ENCODE data around the gene PRKCH. TPM values are rescaled to one million over a fixed set of nuclear protein-coding genes. Genes with fewer than 3 reads are reported as not detected.
"Not testable (repeated sequence)": the region's sequence is repeated elsewhere in the genome, so short reads cannot be mapped to it uniquely, and the experiment has no call there.

PRKCH gene
- total and polyA plus RNA-seq, 2 experiments from 2014 or later, result 2.4 to 3.5 TPM

GRCh38 chr14:61406198-61406597 is 84.8 kb downstream of the PRKCH start:
- in situ Hi-C loops (cut with MboI), result no loop called here
- peaks cover 11% of the 10 kb centered on the region for H3K27me3 ChIP-seq (replicated peaks; ENCODE audit: insufficient read depth)

GRCh38 chr14:61406675-61407074 is 85.3 kb downstream of the PRKCH start:
- H3K4me1 ChIP-seq (ENCODE audit: insufficient read depth), result no peaks in the 10 kb centered on the region
- H4K20me1 ChIP-seq (ENCODE audit: insufficient read depth), result no peaks in the 10 kb centered on the region
- no peak overlapping the region for H3K27ac ChIP-seq
- H3K36me3 ChIP-seq (ENCODE audit: low read depth), result no peaks in the 10 kb centered on the region
- H2AFZ ChIP-seq, result no peak overlapping the region
- no peak overlapping the region for H3K4me3 ChIP-seq
- H3K27me3 ChIP-seq (replicated peaks; ENCODE audit: insufficient read depth), result peaks cover 11% of the 10 kb centered on the region
- no peaks in the 10 kb centered on the region for H3K9me3 ChIP-seq (ENCODE audit: low read depth)
- no peaks in the 10 kb centered on the region for H3F3A ChIP-seq (ENCODE audit: insufficient read depth)
- no peaks in the 10 kb centered on the region for H3K9me2 ChIP-seq (ENCODE audit: insufficient read depth)
- 38 to 41% methylated on average over 6 of the region's 6 CpGs for WGBS, 2 experiments (ENCODE audit: low coverage in 1 of 2, low lambda C conversion rate in 2 of 2, missing lambda C conversion rate in 2 of 2)
- in situ Hi-C loops (cut with MboI), result no loop called here
- TF ChIP-seq EZH2 (IDR thresholded peaks at IDR 0.05; ENCODE audit: insufficient read depth, poor library complexity, severe bottlenecking) (no peak), EZH2phosphoT487 (IDR thresholded peaks at IDR 0.05; ENCODE audit: insufficient read depth, low read depth) (no peak)
- no peaks in the 10 kb centered on the region for H3K79me2 ChIP-seq (ENCODE audit: insufficient read depth)
- no peak overlapping the region for H3K4me2 ChIP-seq (ENCODE audit: unreplicated experiment)
- no peak for DNase-seq
- H3K9ac ChIP-seq, result no peak overlapping the region

More at GRCh38 chr14:61406198-61406597, 84.8 kb downstream of the PRKCH start:
- Histone ChIP-seq H3K9ac (no peak overlapping the region), H3K4me2 (ENCODE audit: unreplicated experiment) (no peak overlapping the region), H3K9me2 (ENCODE audit: insufficient read depth) (no peaks in the 10 kb centered on the region), H3K4me3 (no peak overlapping the region), H3K9me3 (ENCODE audit: low read depth) (no peaks in the 10 kb centered on the region), H4K20me1 (ENCODE audit: insufficient read depth) (no peaks in the 10 kb centered on the region), H3K27ac (no peak overlapping the region), H2AFZ (no peak overlapping the region), H3K4me1 (ENCODE audit: insufficient read depth) (no peaks in the 10 kb centered on the region), H3F3A (ENCODE audit: insufficient read depth) (no peaks in the 10 kb centered on the region), H3K36me3 (ENCODE audit: low read depth) (no peaks in the 10 kb centered on the region), H3K79me2 (ENCODE audit: insufficient read depth) (no peaks in the 10 kb centered on the region)
- no peak for DNase-seq
- TF ChIP-seq EZH2phosphoT487 (IDR thresholded peaks at IDR 0.05; ENCODE audit: insufficient read depth, low read depth) (no peak), EZH2 (IDR thresholded peaks at IDR 0.05; ENCODE audit: insufficient read depth, poor library complexity, severe bottlenecking) (no peak)
- 21% methylated on average over 4 of the region's 4 CpGs for WGBS, 2 experiments (ENCODE audit: low coverage in 1 of 2, low lambda C conversion rate in 2 of 2, missing lambda C conversion rate in 2 of 2)

GRCh38 chr14:61408498-61408897 is 87.1 kb downstream of the PRKCH start:
- Histone ChIP-seq H3K79me2 (ENCODE audit: insufficient read depth) (no peaks in the 10 kb centered on the region), H3K9me3 (ENCODE audit: low read depth) (no peaks in the 10 kb centered on the region), H3K27ac (no peak overlapping the region), H3K4me2 (ENCODE audit: unreplicated experiment) (no peak overlapping the region), H2AFZ (no peak overlapping the region), H4K20me1 (ENCODE audit: insufficient read depth) (no peaks in the 10 kb centered on the region), H3K4me1 (ENCODE audit: insufficient read depth) (no peaks in the 10 kb centered on the region), H3K4me3 (no peak overlapping the region), H3K9ac (no peak overlapping the region), H3F3A (ENCODE audit: insufficient read depth) (no peaks in the 10 kb centered on the region), H3K36me3 (ENCODE audit: low read depth) (no peaks in the 10 kb centered on the region), H3K27me3 (replicated peaks; ENCODE audit: insufficient read depth) (peaks cover 13% of the 10 kb centered on the region), H3K9me2 (ENCODE audit: insufficient read depth) (no peaks in the 10 kb centered on the region)
- TF ChIP-seq EZH2 (IDR thresholded peaks at IDR 0.05; ENCODE audit: insufficient read depth, poor library complexity, severe bottlenecking) (no peak), EZH2phosphoT487 (IDR thresholded peaks at IDR 0.05; ENCODE audit: insufficient read depth, low read depth) (no peak)
- 76% methylated on average over 6 of the region's 6 CpGs for WGBS, 2 experiments (ENCODE audit: low coverage in 1 of 2, low lambda C conversion rate in 2 of 2, missing lambda C conversion rate in 2 of 2)
- in situ Hi-C loops (cut with MboI), result no loop called here
- no peak for DNase-seq

- no peak for TF ChIP-seq EZH2phosphoT487 (IDR thresholded peaks at IDR 0.05; ENCODE audit: insufficient read depth, low read depth)
- Histone ChIP-seq H3K9me2 (ENCODE audit: insufficient read depth) (no peaks in the 10 kb centered on the region), H3K4me2 (ENCODE audit: unreplicated experiment) (no peak overlapping the region), H2AFZ (no peak overlapping the region), H3K4me3 (no peak overlapping the region), H3K9me3 (ENCODE audit: low read depth) (no peaks in the 10 kb centered on the region), H4K20me1 (ENCODE audit: insufficient read depth) (no peaks in the 10 kb centered on the region), H3K36me3 (ENCODE audit: low read depth) (no peaks in the 10 kb centered on the region), H3K27ac (no peak overlapping the region), H3F3A (ENCODE audit: insufficient read depth) (no peaks in the 10 kb centered on the region), H3K79me2 (ENCODE audit: insufficient read depth) (no peaks in the 10 kb centered on the region), H3K4me1 (ENCODE audit: insufficient read depth) (no peaks in the 10 kb centered on the region), H3K9ac (no peak overlapping the region), H3K27me3 (replicated peaks; ENCODE audit: insufficient read depth) (peaks cover 19% of the 10 kb centered on the region)
- no peak for DNase-seq
- WGBS, 2 experiments (ENCODE audit: low coverage in 1 of 2, low lambda C conversion rate in 2 of 2, missing lambda C conversion rate in 2 of 2), result 16 to 33% methylated on average over 1 of the region's 1 CpG
- in situ Hi-C loops (cut with MboI), result no loop called here
Observed at GRCh38 chr14:61409782-61410181, 88.4 kb downstream of the PRKCH start.

GRCh38 chr14:61415934-61416333 is 94.6 kb downstream of the PRKCH start:
- 64 to 66% methylated on average over 4 of the region's 4 CpGs for WGBS, 2 experiments (ENCODE audit: low coverage in 1 of 2, low lambda C conversion rate in 2 of 2, missing lambda C conversion rate in 2 of 2)
- H3K27ac ChIP-seq; H3K79me2 ChIP-seq (ENCODE audit: insufficient read depth); in situ Hi-C loops (cut with MboI); H3K4me1 ChIP-seq (ENCODE audit: insufficient read depth); H3K4me2 ChIP-seq (ENCODE audit: unreplicated experiment); H3K9me2 ChIP-seq (ENCODE audit: insufficient read depth); H2AFZ ChIP-seq; DNase-seq; H3F3A ChIP-seq (ENCODE audit: insufficient read depth); H4K20me1 ChIP-seq (ENCODE audit: insufficient read depth); H3K9ac ChIP-seq; H3K4me3 ChIP-seq; H3K36me3 ChIP-seq (ENCODE audit: low read depth); H3K9me3 ChIP-seq (ENCODE audit: low read depth): not testable (repeated sequence)
- peaks cover 17% of the 10 kb centered on the region for H3K27me3 ChIP-seq (replicated peaks; ENCODE audit: insufficient read depth)

All from GM23248 (cell line).